Heart left ventricle (tissue), 16 donors: ENCODE measurements around the gene LDLRAD2. TPM values are rescaled to one million over a fixed set of nuclear protein-coding genes. Genes with fewer than 3 reads are reported as not detected.

Experiments used
- ATAC-seq, 4 donors: fragments of 200-7000 bp; cut with Tn5 transposase; one replicate each; pipeline ENCODE4 v1.9.1; 2020 to 2022; ENCODE audit warnings: moderate library complexity in 4 of 4, mild to moderate bottlenecking in 3 of 4, moderate number of reproducible peaks in 1 of 4
- DNase-seq, 5 donors: peaks; one replicate each; pipeline ENCODE4 v3.0.0-alpha.2; 2020
- H3K27ac ChIP-seq, 12 donors: fragments of 200-600 bp; sonication (generic) in 4 of 12; one replicate each; pipeline versions ENCODE4 v1.5.0 to v1.8.0; 2016 to 2022; ENCODE audit warnings: mild to moderate bottlenecking in 2 of 12
- H3K27me3 ChIP-seq, 9 donors: fragments of 200-600 bp; sonication (generic) in 2 of 9; one replicate each; pipeline versions ENCODE4 v1.5.1 to v1.8.0; 2016 to 2022; ENCODE audit warnings: mild to moderate bottlenecking in 3 of 9
- H3K36me3 ChIP-seq, 9 donors: fragments of 200-600 bp; sonication (generic) in 2 of 9; one replicate each; pipeline versions ENCODE4 v1.5.0 to v1.8.0; 2018 to 2022; ENCODE audit warnings: mild to moderate bottlenecking in 2 of 9
- H3K4me1 ChIP-seq, 12 donors: fragments of 200-600 bp; sonication (generic) in 4 of 12; one replicate each; pipeline versions ENCODE4 v1.5.0 to v1.8.0; 2016 to 2022; ENCODE audit warnings: mild to moderate bottlenecking in 3 of 12
- H3K4me3 ChIP-seq, 12 donors: fragments of 200-600 bp; sonication (generic) in 4 of 12; one replicate each; pipeline versions ENCODE4 v1.5.0 to v1.8.0; 2017 to 2022; ENCODE audit warnings: mild to moderate bottlenecking in 9 of 12, moderate library complexity in 4 of 12
- H3K9me3 ChIP-seq, 12 donors: fragments of 200-600 bp; sonication (generic) in 4 of 12; one replicate each; pipeline versions ENCODE4 v1.5.0 to v1.8.0; 2016 to 2022; ENCODE audit warnings: mild to moderate bottlenecking in 1 of 12
- POLR2A ChIP-seq, 2 donors: fragments of 450-650 bp; IDR thresholded peaks; one replicate each; pipeline ENCODE4 v1.6.1; 2017; ENCODE audit warnings: antibody characterized with exemption in 2 of 2, mild to moderate bottlenecking in 2 of 2, moderate library complexity in 2 of 2
- WGBS, 4 donors: extraction: QIAGEN DNeasy Blood & Tissue Kit in 2 of 4; methylation state at CpG; one replicate each; pipeline versions ENCODE4 v1.1.5 to v1.1.7; 2013 to 2018; 5-methylcytosine and 5-hydroxymethylcytosine counted together
- intact Hi-C, 10 donors: fragments of 100-400 bp; cut with DNase I; formaldehyde crosslinking; loops; one replicate each; pipeline versions ENCODE4 v1.11.1 to v1.14.2; 2022
- polyA plus RNA-seq, 2 donors: library from polyadenylated mRNA; stranded (reverse); fragments of 200-250 nt; gene quantifications; one replicate each; pipeline ENCODE4 v1.2.3, GENCODE V29; 2013
- total RNA-seq, 9 donors: library from RNA; depleted of rRNA in 2 of 9; stranded (reverse); fragments of >200 nt in 2 of 9; fragmentation: NEBNext Ultra II Directional in 3 of 9; extraction: Animal tissue kit (Norgen Biotek cat#: 25700) in 3 of 9; gene quantifications; one replicate each; pipeline versions ENCODE4 v1.1.0 to v1.2.4, GENCODE V29; 2016 to 2023
- TF ChIP-seq, protein P1 (sequence below), 12 donors: fragments of 200-600 bp; sonication (generic) in 4 of 12; IDR thresholded peaks; one replicate each; pipeline versions ENCODE4 v1.5.0 to v1.8.0; 2018 to 2022; ENCODE audit warnings: antibody characterized with exemption in 12 of 12, mild to moderate bottlenecking in 5 of 12
- donor health status: ischemic (EF 13 %, LVEDD 7.1; RV severe dilation, severe dysfunction).
- donor health status: healthy with polysubstance abuse.
- donor health status: DM: no; HTN: yes; CAD: no.
- donor health status: DM: no; HTN: no; CAD: no.
- donor health status: ischemic (EF 25% LVEDD 6.9; RV normal size, moderate dysfunction).
- donor health status: ischemic (EF 25% LVEDD 5.7; RV mildly dilated, moderate dysfunction).
- donor health status: healthy.
- donor health status: DM: yes; HTN: yes; CAD: no.
- donor health status: ischemic (EF 35%, LVEDD 5.7; RV mildly dilated, moderate dysfunction).
- donor health status: nonischemic (EF 11% LVEDD 7.7; RV severe dilation, severe dysfunction).
- donor health status: DM: yes; HTN: yes; CAD: no.
- donor health status: PGD.
- donor health status: ischemic (EF 29% LVEDD 5.4; RV normal size, mild dysfunction).
- donor health status: nonischemic (EF 23%, LVEDD 6.1; RV moderate dilation, normal function).

Gene LDLRAD2
- total and polyA plus RNA-seq, 11 donors = 0.08 to 4.0 (median 0.33) TPM; not detected in 8

- peak in 2 of 4 donors; percentile 3 to 6 for ATAC-seq
Observed at GRCh38 chr1:21814981-21815582, 3.0 kb downstream of the LDLRAD2 start.

DNA sequence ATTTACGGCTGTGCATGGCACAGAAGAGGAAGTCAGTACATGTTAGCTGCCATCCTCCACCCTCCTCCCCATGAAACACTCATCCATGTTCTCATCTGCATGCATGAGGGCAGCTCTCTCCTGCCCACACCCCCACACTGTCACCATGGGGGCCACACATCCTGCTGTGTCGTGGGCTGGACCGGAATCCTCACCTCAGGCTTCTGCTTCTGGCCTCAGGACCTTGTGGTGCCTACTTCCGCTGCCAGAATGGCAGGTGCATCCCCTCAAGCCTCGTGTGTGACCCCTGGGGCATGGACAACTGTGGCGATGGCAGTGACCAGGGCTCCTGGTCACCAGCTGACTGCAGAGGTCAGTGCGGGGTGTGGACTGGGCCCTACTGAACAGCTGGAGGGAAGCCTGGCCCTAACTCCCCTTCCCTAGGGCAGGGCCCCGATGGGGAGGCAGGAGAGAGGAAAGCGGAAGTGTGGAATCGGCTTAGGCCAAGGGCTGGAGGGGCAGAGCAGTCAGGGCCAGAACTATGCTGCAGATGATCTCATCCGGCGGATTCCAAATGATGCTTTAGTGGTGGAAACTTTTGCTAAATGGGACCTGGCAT lies 3.8 kb downstream of the LDLRAD2 start:
- Histone ChIP-seq H3K9me3 (peaks cover 0 to 4% (median 0%) of the 10 kb centered on the region in 12 donors), H3K4me1 (peaks cover 0 to 32% (median 7%) of the 10 kb centered on the region in 12 donors), H3K27me3 (peaks cover 0 to 14% (median 0%) of the 10 kb centered on the region in 9 donors), H3K27ac (no peak overlapping the region), H3K4me3 (no peak overlapping the region), H3K36me3 (peaks cover 0 to 13% (median 3%) of the 10 kb centered on the region in 9 donors)
- TF ChIP-seq, protein P1, sequence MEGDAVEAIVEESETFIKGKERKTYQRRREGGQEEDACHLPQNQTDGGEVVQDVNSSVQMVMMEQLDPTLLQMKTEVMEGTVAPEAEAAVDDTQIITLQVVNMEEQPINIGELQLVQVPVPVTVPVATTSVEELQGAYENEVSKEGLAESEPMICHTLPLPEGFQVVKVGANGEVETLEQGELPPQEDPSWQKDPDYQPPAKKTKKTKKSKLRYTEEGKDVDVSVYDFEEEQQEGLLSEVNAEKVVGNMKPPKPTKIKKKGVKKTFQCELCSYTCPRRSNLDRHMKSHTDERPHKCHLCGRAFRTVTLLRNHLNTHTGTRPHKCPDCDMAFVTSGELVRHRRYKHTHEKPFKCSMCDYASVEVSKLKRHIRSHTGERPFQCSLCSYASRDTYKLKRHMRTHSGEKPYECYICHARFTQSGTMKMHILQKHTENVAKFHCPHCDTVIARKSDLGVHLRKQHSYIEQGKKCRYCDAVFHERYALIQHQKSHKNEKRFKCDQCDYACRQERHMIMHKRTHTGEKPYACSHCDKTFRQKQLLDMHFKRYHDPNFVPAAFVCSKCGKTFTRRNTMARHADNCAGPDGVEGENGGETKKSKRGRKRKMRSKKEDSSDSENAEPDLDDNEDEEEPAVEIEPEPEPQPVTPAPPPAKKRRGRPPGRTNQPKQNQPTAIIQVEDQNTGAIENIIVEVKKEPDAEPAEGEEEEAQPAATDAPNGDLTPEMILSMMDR (IDR thresholded peaks at IDR 0.05) = no peak
- TF ChIP-seq POLR2A (IDR thresholded peaks at IDR 0.05) = no peak
- DNase-seq (peak in 2 of 5 donors; percentile 37 to 38), ATAC-seq (peak in 3 of 4 donors; percentile 35 to 57 (median 52))
- WGBS, 4 donors = 63 to 89% (median 70%) methylated on average over 12 of the region's 12 CpGs
- intact Hi-C loops = no loop called here

More at GRCh38 chr1:21814981-21815582, 3.0 kb downstream of the LDLRAD2 start:
- Histone ChIP-seq H3K27ac (no peak overlapping the region), H3K27me3 (peaks cover 0 to 14% (median 0%) of the 10 kb centered on the region in 9 donors), H3K4me1 (peaks cover 0 to 32% (median 7%) of the 10 kb centered on the region in 12 donors), H3K36me3 (peaks cover 0 to 9% (median 0%) of the 10 kb centered on the region in 9 donors), H3K9me3 (peaks cover 0 to 4% (median 0%) of the 10 kb centered on the region in 12 donors), H3K4me3 (no peak overlapping the region)
- no peak for DNase-seq
- intact Hi-C loops = no loop called here
- TF ChIP-seq, protein P1 (IDR thresholded peaks at IDR 0.05) = no peak
- TF ChIP-seq POLR2A (IDR thresholded peaks at IDR 0.05) = no peak
- 95 to 98% (median 96%) methylated on average over 15 of the region's 15 CpGs for WGBS, 4 donors

- Histone ChIP-seq H3K4me3 (no peak overlapping the region), H3K27me3 (peaks cover 0 to 14% (median 0%) of the 10 kb centered on the region in 9 donors), H3K36me3 (peaks cover 0 to 22% (median 12%) of the 10 kb centered on the region in 9 donors), H3K9me3 (peaks cover 0 to 4% (median 0%) of the 10 kb centered on the region in 12 donors), H3K27ac (no peak overlapping the region), H3K4me1 (peaks cover 0 to 32% (median 7%) of the 10 kb centered on the region in 12 donors)
- intact Hi-C loops = no loop called here
- no peak for TF ChIP-seq POLR2A (IDR thresholded peaks at IDR 0.05)
- TF ChIP-seq, protein P1 (IDR thresholded peaks at IDR 0.05) = no peak
- DNase-seq (no peak), ATAC-seq (no peak)
- WGBS, 4 donors = 84 to 92% (median 87%) methylated on average over 8 of the region's 8 CpGs
Observed at GRCh38 chr1:21816602-21817302, 4.7 kb downstream of the LDLRAD2 start.

DNA sequence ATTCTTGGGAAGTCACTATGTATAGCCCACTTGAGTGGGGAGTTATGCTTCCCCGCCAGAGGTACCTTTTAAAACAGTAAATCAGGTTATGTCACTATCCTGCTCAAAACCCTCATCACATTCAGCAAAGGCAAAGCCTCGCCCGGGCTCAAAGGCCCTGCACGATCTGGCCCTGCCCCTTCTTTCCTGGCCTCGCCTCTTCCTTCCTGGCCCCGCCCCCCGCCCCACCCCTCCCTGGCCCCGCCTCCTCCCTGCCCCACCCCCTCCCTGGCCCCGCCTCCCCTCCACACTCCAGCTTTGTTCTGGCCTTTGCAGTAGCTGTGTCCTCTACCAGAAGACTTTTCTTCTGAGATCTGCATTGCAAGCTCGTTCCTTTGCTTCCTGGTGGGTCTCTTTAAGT lies 6.6 kb downstream of the LDLRAD2 start:
- whole genome bisulfite sequencing, 4 donors = 27 to 38% (median 31%) methylated on average over 9 to 10 of the region's 10 CpGs
- Histone ChIP-seq H3K36me3 (peaks cover 0 to 39% (median 29%) of the 10 kb centered on the region in 9 donors), H3K27ac (no peak overlapping the region), H3K4me3 (no peak overlapping the region), H3K27me3 (peaks cover 0 to 9% (median 0%) of the 10 kb centered on the region in 9 donors), H3K9me3 (peaks cover 0 to 2% (median 0%) of the 10 kb centered on the region in 12 donors), H3K4me1 (peaks cover 0 to 32% (median 7%) of the 10 kb centered on the region in 12 donors)
- peak in 3 of 5 donors; percentile 41 to 62 (median 51) for DNase-seq
- peak in 3 of 4 donors; percentile 14 to 40 (median 20) for ATAC-seq
- intact Hi-C loops = no loop called here
- TF ChIP-seq, protein P1 (IDR thresholded peaks at IDR 0.05) = no peak
- no peak for TF ChIP-seq POLR2A (IDR thresholded peaks at IDR 0.05)
